Endothelial cell of umbilical vein (primary cell): Measurements from ENCODE around the gene IFI27L2. TPM values are rescaled to one million over a fixed set of nuclear protein-coding genes. Genes with fewer than 3 reads are reported as not detected.

Experiments used
- BruUV-seq: library from RNA; stranded (reverse); fragments of 400-500 nt; replicated peaks from 2 replicates; lab custom pipeline; 2021; lab: Mats Ljungman, UMichigan
- CTCF ChIA-PET: fragments of 300-600, 350-600 bp; sonication (Branson Sonifier 250); formaldehyde crosslinking; loops from one replicate; lab custom pipeline; 2021; ENCODE audit warnings: antibody characterized with exemption, inconsistent platforms; lab: Charles Lee
- POLR2A ChIA-PET: fragments of 300-600, 350-600 bp; sonication (Branson Sonifier 250); formaldehyde crosslinking; loops from one replicate; lab custom pipeline; 2021; ENCODE audit warnings: antibody characterized with exemption, inconsistent platforms; lab: Charles Lee
- DNase-seq: peaks from one replicate; pipeline ENCODE4 v3.0.0-alpha.2; 2011; ENCODE audit warnings: low read depth, low spot score
- FAIRE-seq: peaks from 2 replicates; lab custom pipeline; 2011; peaks lifted over from hg19 to GRCh38; lab: Jason Lieb, UNC
- H2AFZ ChIP-seq: 2 replicates; pipeline ENCODE4 v1.6.0; 2012; ENCODE audit warnings: low read depth, low read length, control low read depth, inconsistent platforms
- H3K27ac ChIP-seq: 2 replicates; pipeline ENCODE4 v1.5.1; 2011; ENCODE audit warnings: low read depth, mild to moderate bottlenecking, control low read depth, low read length, moderate library complexity; ENCODE audit not compliant: insufficient read depth
- H3K27me3 ChIP-seq, 2 experiments: 2 replicates each; pipeline versions ENCODE4 v1.6.0 to v1.6.1; 2011; ENCODE audit warnings: low read length in 2 of 2, mixed read lengths in 1 of 2; ENCODE audit not compliant: control insufficient read depth in 2 of 2, insufficient read depth in 2 of 2
- H3K36me3 ChIP-seq, 2 experiments: 2 replicates in 1 of 2; 3 replicates in 1 of 2; pipeline ENCODE4 v1.5.1; 2011; ENCODE audit warnings: low read length in 2 of 2, mild to moderate bottlenecking in 1 of 2, moderate library complexity in 1 of 2; ENCODE audit not compliant: control insufficient read depth in 2 of 2, insufficient read depth in 2 of 2; ENCODE audit errors: extremely low read depth in 1 of 2
- H3K4me1 ChIP-seq: 3 replicates; pipeline ENCODE4 v1.5.1; 2011; ENCODE audit warnings: mild to moderate bottlenecking, low read length; ENCODE audit not compliant: control insufficient read depth, insufficient read depth; ENCODE audit errors: extremely low read depth
- H3K4me2 ChIP-seq: 2 replicates; pipeline ENCODE4 v1.6.1; 2011; ENCODE audit warnings: low read length, control low read depth, mixed read lengths; ENCODE audit not compliant: insufficient read depth
- H3K4me3 ChIP-seq, 3 experiments: fragments of 200-600 bp in 1 of 3; sonication (generic), shearing (Covaris generic) in 1 of 3; replicated peaks in 1 of 3; 2 replicates each; pipeline ENCODE4 v1.5.1; 2011 to 2016; ENCODE audit warnings: control low read depth in 3 of 3, low read length in 3 of 3, mild to moderate bottlenecking in 2 of 3, inconsistent platforms in 1 of 3, low read depth in 1 of 3, moderate library complexity in 1 of 3; ENCODE audit not compliant: insufficient read depth in 1 of 3
- H3K79me2 ChIP-seq: 2 replicates; pipeline ENCODE4 v1.6.0; 2012; ENCODE audit warnings: low read length, inconsistent platforms; ENCODE audit not compliant: control insufficient read depth, insufficient read depth
- H3K9ac ChIP-seq: replicated peaks from 2 replicates; pipeline ENCODE3; 2011; ENCODE audit warnings: low read length, control low read depth; ENCODE audit not compliant: insufficient read depth; ENCODE audit errors: extremely low read depth
- H3K9me1 ChIP-seq: replicated peaks from 3 replicates; pipeline ENCODE4 v1.6.0; 2011; ENCODE audit warnings: mild to moderate bottlenecking, low read length; ENCODE audit not compliant: control insufficient read depth, insufficient read depth; ENCODE audit errors: extremely low read depth
- H3K9me3 ChIP-seq: replicated peaks from 2 replicates; pipeline ENCODE4 v1.5.1; 2012; ENCODE audit warnings: low read length, inconsistent platforms; ENCODE audit not compliant: control insufficient read depth, insufficient read depth
- H4K20me1 ChIP-seq: replicated peaks from 2 replicates; pipeline ENCODE3; 2011; ENCODE audit warnings: mild to moderate bottlenecking, low read length; ENCODE audit not compliant: control insufficient read depth, insufficient read depth; ENCODE audit errors: extremely low read depth
- EZH2 ChIP-seq: IDR thresholded peaks from 2 replicates; pipeline ENCODE4 v1.6.1; 2012; ENCODE audit warnings: borderline replicate concordance, low read depth, mild to moderate bottlenecking, moderate library complexity, low read length, inconsistent platforms; ENCODE audit not compliant: severe bottlenecking
- JUN ChIP-seq: IDR thresholded peaks from 2 replicates; pipeline ENCODE4 v1.6.1; 2011; ENCODE audit warnings: borderline replicate concordance, low read depth; ENCODE audit not compliant: insufficient read length, insufficient read depth
- dilution Hi-C: fragments of 300-500 bp; cut with MboI; formaldehyde crosslinking; loops from one replicate; pipeline ENCODE4 v1.15.0; 2019; ENCODE audit warnings: low sequenced_read_pairs; ENCODE audit not compliant: extremely low pct_ligation_motif_present
- intact Hi-C: fragments of 100-400 bp; cut with micrococcal nuclease; formaldehyde crosslinking; loops from one replicate; pipeline ENCODE4 v1.10.0; 2022
- polyA plus RNA-seq, 4 experiments: library from polyadenylated mRNA; depleted of rRNA in 3 of 4; stranded (reverse) in 3 of 4; unstranded in 1 of 4; fragments of >200 nt; gene quantifications; 2 replicates each; pipeline versions ENCODE4 v1.2.1 to v1.2.3, GENCODE V29; 2011 to 2012; ENCODE audit warnings: missing spikeins in 1 of 4
- total RNA-seq: library from RNA; stranded (reverse); gene quantifications from 2 replicates; pipeline ENCODE4 v1.2.3, GENCODE V29; 2021
- TF ChIP-seq, protein P1 (sequence below): IDR thresholded peaks from 2 replicates; pipeline ENCODE4 v1.6.1; 2011; ENCODE audit not compliant: insufficient read depth, insufficient read length

IFI27L2 gene
- total and polyA plus RNA-seq, 2 donors (not counting 3 experiments of a cell fraction or from before 2014, with no cell fraction given), result 28.7 to 82.9 TPM

DNA sequence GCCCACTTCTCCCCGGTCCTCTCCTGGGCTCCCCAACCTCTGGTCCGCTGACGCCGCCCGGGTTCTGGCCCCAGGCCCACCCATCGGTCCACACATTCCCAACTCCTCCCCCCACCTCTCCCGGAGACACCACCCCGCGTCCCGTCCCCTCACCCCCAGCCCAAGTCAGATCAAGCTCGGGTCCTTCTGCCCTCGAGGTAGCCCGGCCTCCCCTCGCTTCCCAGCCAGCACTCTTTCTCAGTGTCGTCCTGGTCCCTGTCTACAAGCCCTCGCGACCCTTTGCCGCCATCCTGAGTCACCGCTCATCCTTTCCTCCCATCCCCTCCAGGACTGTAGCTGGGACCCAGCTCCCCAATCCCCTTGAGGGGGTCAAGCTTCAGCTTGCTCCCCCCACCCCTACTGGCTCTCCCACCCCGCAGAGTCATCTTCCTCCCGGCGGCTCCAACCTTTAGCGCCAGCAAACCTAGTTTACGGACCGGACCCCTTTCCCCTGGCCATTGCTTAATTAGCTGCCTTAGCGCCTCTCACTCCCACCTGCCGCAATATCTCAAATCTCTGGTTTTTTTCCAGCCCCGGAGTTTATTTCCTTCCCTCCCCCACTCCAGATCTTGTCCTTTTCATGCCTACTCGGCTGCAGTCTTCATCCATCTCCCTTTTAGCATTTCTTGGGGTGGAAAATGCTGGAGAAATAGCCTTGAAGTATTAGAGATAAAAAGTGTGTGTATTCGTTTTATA, 45.8 kb upstream of the IFI27L2 start:
- Histone ChIP-seq H3K9me1 (no peaks in the 10 kb centered on the region), H3K27me3 (peaks cover 29 to 71% of the 10 kb centered on the region in 2 experiments), H2AFZ (no peak overlapping the region), H3K79me2 (no peaks in the 10 kb centered on the region), H3K36me3 (no peaks in the 10 kb centered on the region), H3K4me2 (no peak overlapping the region), H3K9me3 (no peaks in the 10 kb centered on the region), H3K9ac (no peak overlapping the region), H3K27ac (no peak overlapping the region), H3K4me1 (peaks cover 3% of the 10 kb centered on the region), H4K20me1 (no peaks in the 10 kb centered on the region), H3K4me3 (no peak overlapping the region)
- ChIA-PET CTCF (interaction anchor here (1.2 to 2.4 kb wide), 6 partner anchors 22 to 235 kb away, joined by 3 to 8 read pairs (median 4); no protein-coding TSS in a partner anchor), POLR2A (no interaction called here)
- DNase-seq (no peak), FAIRE-seq (no peak)
- intact Hi-C loops, result no loop called here
- TF ChIP-seq EZH2, result peak; percentile 70
- TF ChIP-seq, protein P1, sequence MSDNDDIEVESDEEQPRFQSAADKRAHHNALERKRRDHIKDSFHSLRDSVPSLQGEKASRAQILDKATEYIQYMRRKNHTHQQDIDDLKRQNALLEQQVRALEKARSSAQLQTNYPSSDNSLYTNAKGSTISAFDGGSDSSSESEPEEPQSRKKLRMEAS, result no peak
- dilution Hi-C loops, result no loop called here
- BruUV-seq, result no TSS peak

GRCh38 chr14:94174604-94175010, 45.2 kb upstream of the IFI27L2 start:
- no TSS peak for BruUV-seq
- H4K20me1 ChIP-seq, result no peaks in the 10 kb centered on the region
- H3K9me3 ChIP-seq, result no peaks in the 10 kb centered on the region
- FAIRE-seq (no peak), DNase-seq (no peak)
- peaks cover 29 to 65% of the 10 kb centered on the region in 2 experiments for H3K27me3 ChIP-seq
- no peaks in the 10 kb centered on the region for H3K36me3 ChIP-seq
- TF ChIP-seq EZH2 (peak; percentile 73), JUN (no peak)
- no peak overlapping the region for H3K9ac ChIP-seq
- CTCF ChIA-PET, result interaction anchor here (0.6 to 2.4 kb wide), 7 partner anchors 22 to 234 kb away, joined by 3 to 8 read pairs (median 3); no protein-coding TSS in a partner anchor
- POLR2A ChIA-PET, result no interaction called here
- H3K4me2 ChIP-seq, result peak overlapping the region; percentile 43
- H3K27ac ChIP-seq, result no peak overlapping the region
- dilution Hi-C loops, result no loop called here
- no peaks in the 10 kb centered on the region for H3K79me2 ChIP-seq
- intact Hi-C loops, result loop anchor here (5.0 kb wide), 1 partner anchor 92 kb away; the partner anchor contains the start of genes DDX24 and IFI27L1
- peaks cover 3% of the 10 kb centered on the region for H3K4me1 ChIP-seq
- H2AFZ ChIP-seq, result peak overlapping the region; percentile 92
- H3K9me1 ChIP-seq, result no peaks in the 10 kb centered on the region
- peak overlapping the region in 2 of 3 experiments; percentile 24 to 39 for H3K4me3 ChIP-seq
